GM12878 (cell line): Measurements from ENCODE around the gene PCDHB3. TPM values are rescaled to one million over a fixed set of nuclear protein-coding genes. Genes with fewer than 3 reads are reported as not detected.

Experiments
- ATAC-seq: fragments of 200-7000 bp; cut with Tn5 transposase; 3 replicates; pipeline ENCODE4 v1.9.1; 2020; ENCODE audit warnings: mild to moderate bottlenecking, moderate library complexity
- BruUV-seq: library from RNA; stranded (reverse); fragments of 400-500 nt; replicated peaks from 2 replicates; lab custom pipeline; 2021; lab: Mats Ljungman, UMichigan
- CTCF ChIA-PET: fragments of 300-600 bp; sonication (Branson Sonifier 250); formaldehyde crosslinking; extraction: SDS; loops from one replicate; lab custom pipeline; 2021; ENCODE audit warnings: inconsistent platforms; lab: Yijun Ruan, JAX
- POLR2A ChIA-PET: fragments of 350-600 bp; formaldehyde crosslinking; extraction: SDS; loops from one replicate; lab custom pipeline; 2021; ENCODE audit warnings: inconsistent platforms; lab: Charles Lee
- RAD21 ChIA-PET: fragments of 300-600 bp; sonication (Branson Sonifier 250); formaldehyde crosslinking; loops from one replicate; lab custom pipeline; 2023; ENCODE audit warnings: antibody characterized with exemption; ENCODE audit not compliant: unreplicated experiment; lab: Charles Lee
- SMC1A ChIA-PET: fragments of 300-600 bp; sonication (Branson Sonifier 250); formaldehyde crosslinking; loops from one replicate; lab custom pipeline; 2023; ENCODE audit not compliant: unreplicated experiment, uncharacterized antibody; lab: Charles Lee
- DNase-seq: peaks from one replicate; pipeline ENCODE4 v3.0.0-alpha.2; 2011; ENCODE audit warnings: low read depth, low spot score
- FAIRE-seq: peaks from 3 replicates; lab custom pipeline; 2011; peaks lifted over from hg19 to GRCh38; lab: Jason Lieb, UNC
- H2AFZ ChIP-seq: 2 replicates; pipeline ENCODE4 v1.6.0; 2011; ENCODE audit warnings: low read depth, low read length, control low read depth; ENCODE audit not compliant: control insufficient read depth
- H3K27ac ChIP-seq: 2 replicates; pipeline ENCODE4 v1.5.1; 2011; ENCODE audit warnings: control low read depth; ENCODE audit not compliant: control insufficient read depth, insufficient read depth
- H3K27me3 ChIP-seq, 2 experiments: replicated peaks in 1 of 2; 2 replicates each; pipeline versions ENCODE4 v1.6.0 to v1.6.1; 2011; ENCODE audit warnings: low read length in 1 of 2; ENCODE audit not compliant: control insufficient read depth in 2 of 2, insufficient read depth in 2 of 2
- H3K36me3 ChIP-seq, 2 experiments: 2 replicates each; pipeline ENCODE4 v1.5.1; 2011; ENCODE audit warnings: low read length in 1 of 2; ENCODE audit not compliant: control insufficient read depth in 2 of 2, insufficient read depth in 2 of 2
- H3K4me1 ChIP-seq: 2 replicates; pipeline ENCODE4 v1.6.1; 2011; ENCODE audit warnings: mild to moderate bottlenecking, low read length, moderate library complexity, mixed read lengths; ENCODE audit not compliant: control insufficient read depth, insufficient read depth
- H3K4me2 ChIP-seq: 2 replicates; pipeline ENCODE4 v1.6.0; 2011; ENCODE audit warnings: control low read depth; ENCODE audit not compliant: control insufficient read depth, insufficient read depth
- H3K4me3 ChIP-seq: fragments of 200-600 bp; sonication (generic); 2 replicates; pipeline ENCODE4 v1.5.1; 2016
- H3K79me2 ChIP-seq: 2 replicates; pipeline ENCODE4 v1.6.0; 2011; ENCODE audit warnings: low read length; ENCODE audit not compliant: control insufficient read depth, insufficient read depth
- H3K9ac ChIP-seq: 2 replicates; pipeline ENCODE4 v1.8.0; 2011; ENCODE audit warnings: low read length, control low read depth, mixed read lengths; ENCODE audit not compliant: control insufficient read depth, insufficient read depth
- H3K9me3 ChIP-seq: replicated peaks from 3 replicates; pipeline ENCODE4 v1.5.1; 2011; ENCODE audit warnings: mild to moderate bottlenecking, low read length; ENCODE audit not compliant: control insufficient read depth, insufficient read depth
- H4K20me1 ChIP-seq: 2 replicates; pipeline ENCODE4 v1.6.0; 2011; ENCODE audit not compliant: control insufficient read depth, insufficient read depth
- ATF7 ChIP-seq: fragments of 450-650 bp; IDR thresholded peaks from 2 replicates; pipeline ENCODE4 v1.6.1; 2016; ENCODE audit warnings: low read depth, mild to moderate bottlenecking
- JUND ChIP-seq: IDR thresholded peaks from 2 replicates; pipeline ENCODE4 v1.6.1; 2012; ENCODE audit warnings: low read depth, mild to moderate bottlenecking, low read length, improper control_type of control experiment, moderate library complexity
- MEF2A ChIP-seq: IDR thresholded peaks from 2 replicates; pipeline ENCODE4 v1.6.1; 2011; ENCODE audit warnings: low read depth, mild to moderate bottlenecking, low read length, moderate library complexity; ENCODE audit not compliant: insufficient read depth
- MYB ChIP-seq: fragments of 150-350 bp; IDR thresholded peaks from 2 replicates; pipeline ENCODE4 v1.6.1; 2014; ENCODE audit warnings: mild to moderate bottlenecking, low read depth, low read length, borderline replicate concordance
- NFXL1 ChIP-seq: fragments of 450-650 bp; IDR thresholded peaks from 2 replicates; pipeline ENCODE4 v1.6.1; 2017; ENCODE audit warnings: antibody characterized with exemption, mild to moderate bottlenecking, borderline replicate concordance
- RB1 ChIP-seq: fragments of 450-650 bp; formaldehyde crosslinking; IDR thresholded peaks from 2 replicates; pipeline ENCODE4 v1.6.1; 2017; ENCODE audit warnings: mild to moderate bottlenecking, borderline replicate concordance
- SMAD1 ChIP-seq: fragments of 450-650 bp; IDR thresholded peaks from 2 replicates; pipeline ENCODE4 v1.6.1; 2018; ENCODE audit warnings: mild to moderate bottlenecking, low read depth; ENCODE audit not compliant: partially characterized antibody
- SREBF1 ChIP-seq: IDR thresholded peaks from 2 replicates; pipeline ENCODE4 v1.6.1; 2012; ENCODE audit warnings: mild to moderate bottlenecking, low read length
- SUZ12 ChIP-seq: fragments of 200-600 bp; sonication (generic); IDR thresholded peaks from one replicate; pipeline ENCODE4 v1.6.1; 2018; ENCODE audit warnings: antibody characterized with exemption, mild to moderate bottlenecking; ENCODE audit not compliant: unreplicated experiment
- TCF12 ChIP-seq: IDR thresholded peaks from 2 replicates; pipeline ENCODE4 v1.6.1; 2011; ENCODE audit warnings: low read depth, mild to moderate bottlenecking, low read length
- ZSCAN29 ChIP-seq: fragments of 450-650 bp; IDR thresholded peaks from 2 replicates; pipeline ENCODE4 v1.6.1; 2017; ENCODE audit warnings: mild to moderate bottlenecking, moderate library complexity
- ZZZ3 ChIP-seq: IDR thresholded peaks from 2 replicates; pipeline ENCODE4 v1.6.1; 2011; ENCODE audit warnings: low read depth; ENCODE audit not compliant: control insufficient read depth, insufficient read length
- WGBS: methylation state at CpG from one replicate; pipeline ENCODE4 v1.1.6; 2016; ENCODE audit warnings: low lambda C conversion rate; ENCODE audit not compliant: insufficient replicate concordance, insufficient coverage; ENCODE audit errors: missing lambda C conversion rate; 5-methylcytosine and 5-hydroxymethylcytosine counted together
- in situ Hi-C: fragments of 300-500 bp; cut with MboI; formaldehyde crosslinking; loops from 9 replicates; pipeline ENCODE4 v1.14.3; 2018; ENCODE audit warnings: mixed read lengths
- intact Hi-C: fragments of 100-400 bp; cut with micrococcal nuclease; formaldehyde crosslinking; loops from one replicate; pipeline ENCODE4 v1.14.2; 2022; ENCODE audit not compliant: unreplicated experiment
- polyA plus RNA-seq, 11 experiments: library from polyadenylated mRNA; depleted of rRNA in 4 of 11; unstranded in 6 of 11; stranded (reverse) in 5 of 11; fragments of >200 nt; fragmentation: Nextera tagmentation in 4 of 11; fragmentation: Illumina TruSeq in 1 of 11; extraction: Ambion mirVana in 4 of 11; extraction: Trizol in 1 of 11; gene quantifications; 1 replicate in 1 of 11; 2 replicates in 10 of 11; pipeline versions ENCODE4 v1.2.1 to v1.2.3, GENCODE V29; 2011 to 2016; ENCODE audit warnings: inconsistent platforms in 2 of 11, missing spikeins in 2 of 11, low read depth in 1 of 11
- total RNA-seq, 4 experiments: library from RNA; depleted of rRNA in 3 of 4; stranded (reverse); fragments of >200 nt in 3 of 4; fragmentation: Illumina TruSeq in 1 of 4; extraction: Trizol in 1 of 4; gene quantifications; 2 replicates each; pipeline versions ENCODE4 v1.2.1 to v1.2.3, GENCODE V29; 2013 to 2021

Gene PCDHB3
- total and polyA plus RNA-seq, 10 of the 15 experiments (the other 5 are each of a cell fraction or from before 2014, with no cell fraction given) = not detected

DNA sequence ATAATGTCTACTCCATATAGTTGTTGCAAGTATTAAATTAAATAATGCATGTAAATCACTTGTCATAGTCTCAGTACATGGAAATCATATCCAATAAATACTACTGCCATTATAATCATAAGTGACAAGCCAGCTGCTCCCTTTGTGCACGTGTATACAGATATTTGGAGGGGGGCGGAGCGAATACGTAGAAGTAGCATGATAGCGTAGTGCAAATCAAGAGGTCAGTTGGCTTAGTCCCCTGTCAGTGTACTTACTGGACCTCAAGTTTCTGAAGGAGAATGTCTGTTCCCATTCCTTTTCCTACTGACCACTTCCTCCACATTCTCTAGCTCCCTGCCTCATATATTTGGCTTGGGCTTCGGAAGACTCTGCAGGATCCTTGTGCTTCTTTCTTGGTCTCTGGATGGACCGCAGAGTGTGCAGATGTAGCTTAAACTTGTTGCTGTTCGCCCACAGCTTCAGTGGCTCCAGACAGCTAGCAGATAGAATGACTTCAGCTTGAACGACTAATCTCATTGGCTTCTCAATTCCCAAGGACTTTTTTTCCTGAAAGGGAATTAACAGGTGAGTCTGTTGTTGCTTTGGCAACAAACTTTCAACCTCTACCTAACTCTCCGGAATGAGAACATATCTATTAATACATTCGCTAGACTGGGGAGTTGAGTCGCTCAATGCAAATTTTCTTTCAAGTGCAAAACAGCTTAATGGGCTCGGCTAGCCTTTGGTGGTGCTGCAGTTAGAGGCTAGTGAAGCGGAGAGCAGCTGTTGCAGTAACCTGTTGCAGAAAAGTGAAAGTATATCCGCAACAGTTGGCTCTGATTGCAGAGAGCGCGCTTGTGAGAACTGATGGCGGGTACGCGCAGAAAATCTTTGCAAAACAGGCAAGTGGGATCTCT lies 49.4 kb upstream of the PCDHB3 start, which contains the start of gene PCDHB1:
TSS of gene PCDHB1 (plus strand) at position 753 of the 899 bp plus-strand sequence. CDS start at position 850, 97 bp downstream.
- TF ChIP-seq MYB (no peak), RB1 (no peak), SREBF1 (no peak), MEF2A (no peak), TCF12 (no peak), JUND (no peak), NFXL1 (no peak), ZSCAN29 (no peak), ATF7 (no peak), SMAD1 (no peak), ZZZ3 (no peak), SUZ12 (no peak)
- TF ChIP-seq, all 136 proteins: peak for 0
- no peaks in the 10 kb centered on the region for H3K4me1 ChIP-seq
- H2AFZ ChIP-seq = no peak within 1 kb of the TSS
- in situ Hi-C loops (no loop called here), intact Hi-C loops (no loop called here)
- WGBS = 44% methylated on average over 20 of the region's 20 CpGs
- H3K27ac ChIP-seq = no peak within 1 kb of the TSS
- no peaks in the 10 kb centered on the region for H3K36me3 ChIP-seq
- DNase-seq (no peak), ATAC-seq (no peak), FAIRE-seq (no peak)
- SMC1A ChIA-PET = no interaction called here
- CTCF ChIA-PET = no interaction called here
- no peaks in the 10 kb centered on the region for H3K27me3 ChIP-seq
- RAD21 ChIA-PET = no interaction called here
- no peak within 1 kb of the TSS for H3K9ac ChIP-seq
- no peaks in the 10 kb centered on the region; the same call in 2 of the 3 replicates for H3K9me3 ChIP-seq
- no peaks in the 10 kb centered on the region for H3K79me2 ChIP-seq
- BruUV-seq = no TSS peak
- no peak within 1 kb of the TSS for H3K4me2 ChIP-seq
- POLR2A ChIA-PET = no interaction called here
- H4K20me1 ChIP-seq = no peaks in the 10 kb centered on the region
- no peak within 1 kb of the TSS for H3K4me3 ChIP-seq
